GM19238 (cell line): ENCODE data around the gene KIAA0319L.
A peak's percentile ranks its signal among the peaks of the same experiment; 100 is the strongest.

ENCODE experiments used
- DNase-seq: peaks from one replicate; pipeline ENCODE4 v3.0.0; 2011; ENCODE audit warnings: low spot score; ENCODE audit not compliant: insufficient read length

KIAA0319L gene

GRCh38 chr1:35564037-35564883 is 7.1 kb upstream of the KIAA0319L start:
- peak; percentile 76 for DNase-seq

GRCh38 chr1:35563166-35563565 is 6.0 kb upstream of the KIAA0319L start:
- DNase-seq, result no peak

- DNase-seq, result no peak
These were observed 4.9 kb upstream of the KIAA0319L start for GRCh38 chr1:35561972-35562680.

GRCh38 chr1:35561297-35561971 is 4.2 kb upstream of the KIAA0319L start:
- DNase-seq, result no peak

GRCh38 chr1:35560256-35561225 is 3.3 kb upstream of the KIAA0319L start:
- no peak for DNase-seq

- no peak for DNase-seq
These were observed 2.2 kb upstream of the KIAA0319L start for GRCh38 chr1:35559317-35559944.

GRCh38 chr1:35558374-35559316 is 1.4 kb upstream of the KIAA0319L start:
- DNase-seq, result no peak

- DNase-seq, result peak; percentile 92
These were observed 589 bp upstream of the KIAA0319L start, which contains the start of gene NCDN for GRCh38 chr1:35557611-35558373. NCDN (plus strand) TSS chr1:35557799; CDS start chr1:35558191, 392 bp downstream.

GRCh38 chr1:35556484-35557117 is 602 bp downstream of the KIAA0319L start:
- DNase-seq, result no peak

- no peak for DNase-seq
These were observed 1.4 kb downstream of the KIAA0319L start for GRCh38 chr1:35555601-35556477.

- no peak for DNase-seq
These were observed 2.0 kb downstream of the KIAA0319L start for GRCh38 chr1:35555212-35555584.

- DNase-seq, result no peak
These were observed 2.7 kb downstream of the KIAA0319L start for GRCh38 chr1:35554266-35555211.

GRCh38 chr1:35553851-35554250 is 3.4 kb downstream of the KIAA0319L start:
- DNase-seq, result no peak

- DNase-seq, result no peak
These were observed 10.6 kb downstream of the KIAA0319L start for GRCh38 chr1:35546614-35547013.

GRCh38 chr1:35544976-35545375 is 12.2 kb downstream of the KIAA0319L start:
- no peak for DNase-seq

GRCh38 chr1:35539824-35540261 is 17.4 kb downstream of the KIAA0319L start:
- DNase-seq, result no peak
